ENCODE results near the gene DHCR7. TPM values are rescaled to one million over a fixed set of nuclear protein-coding genes. Genes with fewer than 3 reads are reported as not detected.
A peak's percentile ranks its signal among the peaks of the same experiment; 100 is the strongest.

Gene DHCR7
- total RNA-seq, 2 experiments from 2014 or later = 29.5 to 30.1 TPM

DNA sequence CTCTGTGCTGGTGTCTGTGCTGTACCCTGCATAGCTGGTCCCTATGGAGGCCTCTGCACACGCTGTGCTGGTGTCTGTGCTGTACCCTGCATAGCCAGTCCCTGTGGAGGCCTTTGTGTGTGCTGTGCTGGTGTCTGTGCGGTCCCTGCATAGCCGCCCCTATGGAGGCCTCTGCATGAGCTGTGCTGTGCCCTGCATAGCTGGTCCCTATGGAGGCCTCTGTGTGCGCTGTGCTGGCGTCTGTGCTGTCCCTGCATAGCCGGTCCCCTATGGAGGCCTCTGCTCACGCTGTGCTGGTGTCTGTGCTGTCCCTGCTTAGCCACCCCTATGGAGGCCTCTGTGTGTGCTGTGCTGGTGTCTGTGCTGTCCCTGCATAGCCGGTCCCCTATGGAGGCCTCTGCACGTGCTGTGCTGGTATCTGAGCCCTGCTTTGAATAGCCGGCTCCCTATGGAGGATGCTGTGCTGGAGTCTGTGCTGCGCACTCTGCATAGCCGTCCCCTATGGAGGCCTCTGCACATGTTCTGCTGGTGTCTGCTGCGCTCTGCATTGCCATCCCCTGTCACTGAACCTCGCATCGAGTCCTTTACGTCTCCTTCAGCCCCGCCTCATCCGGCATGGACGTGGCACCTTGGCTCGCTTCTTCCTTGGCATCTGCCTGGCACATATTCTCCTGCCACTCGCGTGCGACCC, 11.0 kb upstream of the DHCR7 start:
- DNase-seq = no peak
- POLR2A ChIA-PET = no interaction called here
- peaks cover 22% of the 10 kb centered on the region for H3K4me1 Mint-ChIP-seq
- H3K9me3 Mint-ChIP-seq = no peaks in the 10 kb centered on the region
- CTCF ChIA-PET = no interaction called here
- H3K27me3 Mint-ChIP-seq = no peaks in the 10 kb centered on the region
- H3K4me3 Mint-ChIP-seq = no peak overlapping the region
- peaks cover 56% of the 10 kb centered on the region for H3K36me3 Mint-ChIP-seq (ENCODE audit: low read depth)
- no peak overlapping the region for H3K27ac Mint-ChIP-seq

DNA sequence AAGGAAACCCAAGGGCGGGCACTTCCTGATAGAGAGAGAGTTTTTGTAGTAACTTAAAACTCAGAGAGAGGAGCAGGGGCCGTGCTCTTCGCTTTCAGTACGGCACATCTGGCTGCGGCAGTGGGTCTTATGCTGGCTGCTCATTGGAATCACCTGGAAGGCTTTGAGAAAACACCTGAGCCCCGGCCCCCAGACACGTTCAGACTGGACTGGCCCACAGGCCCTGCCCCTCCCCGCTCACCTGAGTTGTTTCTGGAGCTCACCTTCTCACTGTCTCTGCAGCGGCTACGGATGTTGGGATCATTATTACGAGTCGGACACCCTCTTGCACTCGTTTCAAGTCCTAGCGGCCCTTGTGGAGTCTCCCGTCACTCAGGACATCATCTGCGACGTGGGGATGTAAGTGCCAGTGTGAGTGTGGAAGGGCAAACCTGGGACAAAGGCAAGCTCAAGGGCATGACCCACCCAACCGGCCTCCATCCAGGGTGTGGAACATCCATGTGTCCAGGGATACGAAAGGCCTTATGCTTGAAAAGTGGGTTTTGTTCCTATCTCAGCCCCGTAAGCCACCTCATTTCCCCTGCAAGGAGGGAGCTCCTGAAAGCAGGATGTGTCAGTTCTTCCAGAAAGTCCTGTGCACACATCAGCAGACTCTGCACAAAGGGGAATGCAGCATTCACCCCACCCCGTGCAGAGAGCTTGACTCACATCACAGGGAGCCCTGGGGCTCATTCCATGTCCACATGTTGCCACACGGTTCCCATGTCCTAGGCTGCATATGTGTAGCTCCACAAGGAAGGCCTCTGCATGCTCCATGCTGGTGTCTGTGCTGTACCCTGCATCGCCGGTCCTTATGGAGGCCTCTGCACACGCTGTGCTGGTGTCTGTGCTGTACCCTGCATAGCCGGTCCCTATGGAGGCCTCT, 10.2 kb upstream of the DHCR7 start:
- ChIA-PET CTCF (no interaction called here), POLR2A (no interaction called here)
- no peak overlapping the region for H3K27ac Mint-ChIP-seq
- H3K27me3 Mint-ChIP-seq = no peaks in the 10 kb centered on the region
- H3K4me3 Mint-ChIP-seq = no peak overlapping the region
- H3K4me1 Mint-ChIP-seq = peaks cover 30% of the 10 kb centered on the region
- H3K36me3 Mint-ChIP-seq (ENCODE audit: low read depth) = peaks cover 53% of the 10 kb centered on the region
- H3K9me3 Mint-ChIP-seq = no peaks in the 10 kb centered on the region
- no peak for DNase-seq

DNA sequence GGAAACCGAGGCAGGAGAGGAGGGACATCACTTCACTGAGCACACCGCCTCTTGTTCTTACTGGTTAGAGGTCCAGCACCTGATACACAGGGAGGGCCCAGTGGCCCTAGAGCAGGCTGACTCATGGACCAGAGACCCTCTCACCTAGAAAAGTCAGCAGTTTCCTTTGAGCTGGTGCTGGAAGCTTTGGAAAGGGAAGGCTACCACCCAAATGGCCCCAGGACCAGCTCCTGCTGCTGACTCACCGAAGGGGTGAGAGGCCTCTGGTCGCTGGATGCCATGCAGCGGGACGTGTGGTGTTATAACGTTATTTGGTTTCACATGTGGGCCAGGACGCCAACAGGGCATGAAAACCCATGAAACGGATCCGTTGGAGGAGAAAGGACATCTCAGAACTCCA, 8.6 kb upstream of the DHCR7 start:
- Mint-ChIP-seq H3K27ac (no peak overlapping the region), H3K9me3 (no peaks in the 10 kb centered on the region), H3K4me3 (no peak overlapping the region), H3K27me3 (no peaks in the 10 kb centered on the region), H3K36me3 (ENCODE audit: low read depth) (peaks cover 46% of the 10 kb centered on the region), H3K4me1 (peaks cover 36% of the 10 kb centered on the region)
- CTCF ChIA-PET = no interaction called here
- POLR2A ChIA-PET = no interaction called here
- no peak for DNase-seq

DNA sequence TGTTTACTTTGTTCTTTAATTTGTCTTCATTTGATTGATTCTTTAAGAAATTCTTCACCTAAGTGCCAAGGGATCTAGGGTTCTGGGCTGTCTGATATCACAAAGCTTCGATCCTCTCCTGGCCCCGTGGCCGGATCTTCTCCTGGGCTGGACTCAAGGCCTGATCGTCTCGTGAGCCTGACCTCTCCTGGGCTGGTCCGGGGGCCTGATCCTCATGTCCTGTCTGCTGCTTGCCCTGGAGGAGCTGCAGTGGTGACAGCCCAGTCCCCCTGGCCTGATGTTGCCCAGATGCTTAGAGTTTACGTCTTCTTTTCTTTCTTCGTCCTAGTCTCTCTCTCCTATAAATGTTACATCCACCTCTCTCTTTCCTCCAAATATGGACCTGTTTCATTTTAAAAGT, 8.1 kb upstream of the DHCR7 start:
- CTCF ChIA-PET = no interaction called here
- Mint-ChIP-seq H3K36me3 (ENCODE audit: low read depth) (peaks cover 46% of the 10 kb centered on the region), H3K27ac (no peak overlapping the region), H3K4me3 (no peak overlapping the region), H3K27me3 (no peaks in the 10 kb centered on the region), H3K4me1 (peaks cover 41% of the 10 kb centered on the region), H3K9me3 (no peaks in the 10 kb centered on the region)
- DNase-seq = no peak
- POLR2A ChIA-PET = no interaction called here

GRCh38 chr11:71454470-71455113, 6.4 kb upstream of the DHCR7 start:
- ChIA-PET CTCF (no interaction called here), POLR2A (no interaction called here)
- DNase-seq = peak; percentile 40
- Mint-ChIP-seq H3K4me3 (peak overlapping the region; percentile 61), H3K4me1 (peaks cover 54% of the 10 kb centered on the region), H3K36me3 (ENCODE audit: low read depth) (peaks cover 30% of the 10 kb centered on the region), H3K27ac (no peak overlapping the region), H3K27me3 (no peaks in the 10 kb centered on the region), H3K9me3 (no peaks in the 10 kb centered on the region)

- Mint-ChIP-seq H3K36me3 (ENCODE audit: low read depth) (peaks cover 27% of the 10 kb centered on the region), H3K9me3 (no peaks in the 10 kb centered on the region), H3K4me3 (peak overlapping the region; percentile 90), H3K27me3 (no peaks in the 10 kb centered on the region), H3K4me1 (peaks cover 59% of the 10 kb centered on the region), H3K27ac (peak overlapping the region; percentile 83)
- POLR2A ChIA-PET = no interaction called here
- CTCF ChIA-PET = no interaction called here
- DNase-seq = no peak
These were observed 5.7 kb upstream of the DHCR7 start for GRCh38 chr11:71453918-71454304.

DNA sequence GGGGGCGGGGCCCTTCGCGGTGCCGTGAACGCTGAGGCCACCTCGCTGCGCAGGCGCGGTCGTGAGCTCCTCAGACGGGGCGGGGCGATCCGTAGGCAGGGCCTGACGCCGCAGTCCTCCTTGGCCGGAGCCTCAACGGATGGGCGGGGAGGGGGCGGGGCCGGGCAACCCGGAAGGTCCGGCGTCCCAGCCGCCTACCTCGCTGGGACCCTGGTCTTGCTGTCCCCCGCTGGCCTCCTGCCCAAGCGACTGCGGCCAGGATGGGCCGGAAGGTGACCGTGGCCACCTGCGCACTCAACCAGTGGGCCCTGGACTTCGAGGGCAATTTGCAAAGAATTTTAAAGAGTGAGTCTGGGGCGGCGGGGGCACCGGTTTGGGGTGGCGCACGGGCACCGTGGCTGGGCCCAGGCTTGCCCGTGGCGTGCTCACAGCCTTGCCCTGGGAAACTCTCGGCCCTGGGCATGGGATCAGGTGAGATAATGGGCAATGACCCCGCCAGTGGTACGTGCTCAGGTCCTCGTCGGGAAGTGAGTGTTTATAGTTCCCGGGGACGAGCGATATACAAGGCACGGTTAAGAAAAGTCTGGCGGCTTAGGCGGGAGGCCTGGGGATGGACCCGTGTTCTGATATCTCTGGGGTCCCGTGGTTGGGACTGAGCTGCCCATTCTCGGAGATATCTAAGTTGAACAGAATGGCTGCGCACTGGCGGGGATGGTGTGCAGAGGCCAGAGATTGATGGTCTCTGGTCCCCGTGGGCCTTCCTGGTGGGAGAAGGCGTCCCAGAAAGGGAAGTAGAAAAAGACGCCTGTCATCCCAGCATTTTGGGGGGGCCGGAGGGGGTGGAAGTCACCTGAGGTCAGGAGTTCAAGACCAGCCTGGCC, 5.1 kb upstream of the DHCR7 start, which contains the start of gene NADSYN1:
NADSYN1 (plus strand) TSS at position 167 of the 881 bp plus-strand sequence; CDS start at position 261, 94 bp downstream.
- no peaks in the 10 kb centered on the region for H3K9me3 Mint-ChIP-seq
- peaks cover 59% of the 10 kb centered on the region for H3K4me1 Mint-ChIP-seq
- H3K4me3 Mint-ChIP-seq = peak within 1 kb of the TSS; percentile 90
- CTCF ChIA-PET = interaction anchor here (0.5 to 1.4 kb wide), 2 partner anchors 20 to 51 kb away, joined by 3 to 4 read pairs; no protein-coding TSS in a partner anchor
- peak within 1 kb of the TSS; percentile 94 for H3K27ac Mint-ChIP-seq
- no peaks in the 10 kb centered on the region for H3K27me3 Mint-ChIP-seq
- H3K36me3 Mint-ChIP-seq (ENCODE audit: low read depth) = peaks cover 25% of the 10 kb centered on the region
- DNase-seq = peak; percentile 94
- POLR2A ChIA-PET = no interaction called here

GRCh38 chr11:71452199-71453036, 4.2 kb upstream of the DHCR7 start:
- no peaks in the 10 kb centered on the region for H3K27me3 Mint-ChIP-seq
- peaks cover 61% of the 10 kb centered on the region for H3K4me1 Mint-ChIP-seq
- peak; percentile 72 for DNase-seq
- peaks cover 19% of the 10 kb centered on the region for H3K36me3 Mint-ChIP-seq (ENCODE audit: low read depth)
- ChIA-PET POLR2A (no interaction called here), CTCF (interaction anchor here (1.4 kb wide), 1 partner anchor 19 kb away, joined by 4 read pairs; no protein-coding TSS in a partner anchor)
- H3K27ac Mint-ChIP-seq = peak overlapping the region; percentile 94
- no peaks in the 10 kb centered on the region for H3K9me3 Mint-ChIP-seq
- H3K4me3 Mint-ChIP-seq = peak overlapping the region; percentile 90

DNA sequence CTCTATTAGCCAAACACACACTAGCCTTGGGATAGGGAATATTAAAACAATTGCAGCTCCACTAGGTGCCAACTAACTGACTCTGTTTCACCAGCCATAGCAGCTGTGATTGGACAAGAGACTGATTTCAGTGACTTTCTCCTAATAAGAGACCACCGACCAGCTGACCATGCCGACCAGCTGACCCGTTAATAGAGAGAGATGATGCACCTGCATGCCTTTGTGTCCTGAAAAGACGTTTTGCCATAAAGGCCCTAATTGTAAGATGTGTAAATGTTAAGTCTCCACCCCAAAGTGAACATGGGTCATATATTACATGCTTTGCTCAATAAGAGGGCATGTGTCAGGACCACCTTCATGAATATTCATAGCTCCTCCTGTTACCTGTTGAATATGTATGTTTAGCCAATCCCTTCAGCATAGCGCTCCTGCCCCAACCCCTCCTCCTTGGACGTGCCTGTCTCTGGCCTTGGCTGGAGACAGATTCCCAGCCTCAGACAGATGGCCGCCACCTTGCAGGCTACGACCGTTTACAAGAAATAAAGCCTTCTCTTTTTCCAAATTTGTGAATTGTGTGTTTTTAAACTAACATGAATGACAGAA, 3.5 kb upstream of the DHCR7 start:
- CTCF ChIA-PET = interaction anchor here (1.4 kb wide), 1 partner anchor 18 kb away, joined by 4 read pairs; no protein-coding TSS in a partner anchor
- Mint-ChIP-seq H3K4me3 (peak overlapping the region; percentile 90), H3K4me1 (peaks cover 68% of the 10 kb centered on the region), H3K27me3 (no peaks in the 10 kb centered on the region), H3K9me3 (no peaks in the 10 kb centered on the region), H3K36me3 (ENCODE audit: low read depth) (peaks cover 24% of the 10 kb centered on the region), H3K27ac (peak overlapping the region; percentile 94)
- DNase-seq = no peak
- POLR2A ChIA-PET = no interaction called here

GRCh38 chr11:71450939-71451338, 2.7 kb upstream of the DHCR7 start:
- Mint-ChIP-seq H3K27ac (peak overlapping the region; percentile 94), H3K36me3 (ENCODE audit: low read depth) (peaks cover 25% of the 10 kb centered on the region), H3K9me3 (peaks cover 7% of the 10 kb centered on the region), H3K4me3 (peak overlapping the region; percentile 90), H3K27me3 (no peaks in the 10 kb centered on the region), H3K4me1 (peaks cover 72% of the 10 kb centered on the region)
- POLR2A ChIA-PET = no interaction called here
- CTCF ChIA-PET = no interaction called here
- no peak for DNase-seq

GRCh38 chr11:71450507-71450906, 2.3 kb upstream of the DHCR7 start:
- Mint-ChIP-seq H3K4me3 (no peak overlapping the region), H3K4me1 (peaks cover 71% of the 10 kb centered on the region), H3K27me3 (no peaks in the 10 kb centered on the region), H3K9me3 (peaks cover 9% of the 10 kb centered on the region), H3K36me3 (ENCODE audit: low read depth) (peaks cover 25% of the 10 kb centered on the region), H3K27ac (no peak overlapping the region)
- no peak for DNase-seq
- ChIA-PET CTCF (no interaction called here), POLR2A (no interaction called here)

All from activated CD4-positive, alpha-beta T cell treated with anti-CD3 and anti-CD28 coated beads, Interleukin-2, amount 10 ng/mL, durations not matched to agents 7 days and 5 days (primary cell).